HepG2 (cell line): ENCODE data around the gene GPM6B. TPM values are rescaled to one million over a fixed set of nuclear protein-coding genes. Genes with fewer than 3 reads are reported as not detected.
A peak's percentile ranks its signal among the peaks of the same experiment; 100 is the strongest.

Source experiments
- ATAC-seq: fragments of 200-7000 bp; cut with Tn5 transposase; 3 replicates; pipeline ENCODE4 v1.9.1; 2020; ENCODE audit warnings: mild to moderate bottlenecking, moderate library complexity
- BruUV-seq: library from RNA; stranded (reverse); fragments of 400-500 nt; replicated peaks from 2 replicates; lab custom pipeline; 2021; lab: Mats Ljungman, UMichigan
- CTCF ChIA-PET: fragments of 300-600 bp; formaldehyde crosslinking; extraction: SDS; loops from one replicate; lab custom pipeline; 2021; ENCODE audit warnings: low total read pairs, inconsistent platforms, low intra/inter-chr PET ratio; lab: Yijun Ruan, JAX
- POLR2A ChIA-PET: fragments of 350-600 bp; sonication (Branson Sonifier 250); formaldehyde crosslinking; loops from one replicate; lab custom pipeline; 2020; ENCODE audit warnings: antibody characterized with exemption, inconsistent platforms; lab: Yijun Ruan, JAX
- DNase-seq: peaks from one replicate; pipeline ENCODE4 v3.0.0-alpha.2; 2015; ENCODE audit warnings: low spot score
- FAIRE-seq: peaks from 3 replicates; lab custom pipeline; 2011; peaks lifted over from hg19 to GRCh38; lab: Jason Lieb, UNC
- H2AFZ ChIP-seq: one replicate; pipeline ENCODE4 v1.6.1; 2011; ENCODE audit warnings: low read length, inconsistent platforms
- H3K27ac ChIP-seq: fragments of 300-600 bp; 3 replicates; pipeline ENCODE4 v1.8.0; 2011; ENCODE audit warnings: mixed run types, mild to moderate bottlenecking, mixed read lengths, low read length, inconsistent platforms; ENCODE audit not compliant: insufficient read depth; ENCODE audit errors: extremely low read length
- H3K27me3 ChIP-seq, 2 experiments: fragments of 200-600 bp in 1 of 2; 2 replicates in 1 of 2; 3 replicates in 1 of 2; pipeline versions ENCODE4 v1.6.0 to v1.8.0; 2011; ENCODE audit warnings: low read length in 2 of 2, mild to moderate bottlenecking in 2 of 2, moderate library complexity in 2 of 2, inconsistent platforms in 1 of 2; ENCODE audit not compliant: insufficient read depth in 2 of 2, control insufficient read depth in 1 of 2
- H3K36me3 ChIP-seq, 2 experiments: fragments of 200-600 bp in 1 of 2; replicated peaks in 1 of 2; 2 replicates in 1 of 2; 3 replicates in 1 of 2; pipeline versions ENCODE4 v1.5.1 to v1.8.0; 2011; ENCODE audit warnings: low read length in 2 of 2, inconsistent platforms in 1 of 2; ENCODE audit not compliant: insufficient read depth in 2 of 2, control insufficient read depth in 1 of 2
- H3K4me1 ChIP-seq: 2 replicates; pipeline ENCODE4 v1.5.1; 2012; ENCODE audit warnings: low read length, inconsistent platforms; ENCODE audit not compliant: insufficient read depth
- H3K4me2 ChIP-seq: 2 replicates; pipeline ENCODE4 v1.6.0; 2011; ENCODE audit warnings: low read depth, low read length, inconsistent platforms
- H3K4me3 ChIP-seq, 3 experiments: fragments of 200-600 bp in 1 of 3; sonication (generic), shearing (Covaris generic) in 1 of 3; replicated peaks in 1 of 3; 2 replicates each; pipeline ENCODE4 v1.5.1; 2011 to 2016; ENCODE audit warnings: low read length in 3 of 3, inconsistent platforms in 2 of 3, low read depth in 2 of 3, mild to moderate bottlenecking in 2 of 3, control low read depth in 1 of 3, mixed read lengths in 1 of 3; ENCODE audit not compliant: insufficient read depth in 1 of 3
- H3K79me2 ChIP-seq: one replicate; pipeline ENCODE4 v1.6.1; 2011; ENCODE audit warnings: low read length, inconsistent platforms; ENCODE audit not compliant: insufficient read depth
- H3K9ac ChIP-seq: 2 replicates; pipeline ENCODE4 v1.6.0; 2011; ENCODE audit warnings: mild to moderate bottlenecking, low read depth, low read length, inconsistent platforms; ENCODE audit not compliant: insufficient read depth
- H3K9me3 ChIP-seq: 2 replicates; pipeline ENCODE4 v1.5.1; 2012; ENCODE audit warnings: mild to moderate bottlenecking, low read length
- H4K20me1 ChIP-seq: 2 replicates; pipeline ENCODE4 v1.6.0; 2011; ENCODE audit warnings: inconsistent platforms, mild to moderate bottlenecking, low read length, moderate library complexity; ENCODE audit not compliant: insufficient read depth
- AGO1 ChIP-seq: fragments of 200-400 bp; formaldehyde crosslinking; IDR thresholded peaks from 2 replicates; pipeline ENCODE4 v1.6.1; 2017; ENCODE audit warnings: mild to moderate bottlenecking, low read depth, low read length, moderate library complexity; ENCODE audit not compliant: poor library complexity, severe bottlenecking
- CREB1 ChIP-seq, 2 experiments: fragments of 450-650 bp in 1 of 2; IDR thresholded peaks; 2 replicates each; pipeline ENCODE4 v1.6.1; 2016 to 2017; ENCODE audit warnings: control low read depth in 1 of 2, mild to moderate bottlenecking in 1 of 2, missing compliant biosample characterization in 1 of 2, missing genetic modification characterization in 1 of 2
- CREM ChIP-seq, 2 experiments: sonication (generic) in 1 of 2; formaldehyde crosslinking in 1 of 2; IDR thresholded peaks; 2 replicates each; pipeline versions ENCODE4 v1.4.0 to v1.6.1; 2016 to 2020; ENCODE audit warnings: antibody characterized with exemption in 1 of 2, mild to moderate bottlenecking in 1 of 2, missing genetic modification reagents in 1 of 2
- PHF21A ChIP-seq: sonication (generic); formaldehyde crosslinking; IDR thresholded peaks from 2 replicates; pipeline ENCODE4 v1.5.0; 2020; ENCODE audit warnings: mild to moderate bottlenecking, missing genetic modification reagents
- RBFOX2 ChIP-seq: fragments of 200-400 bp; formaldehyde crosslinking; IDR thresholded peaks from 2 replicates; pipeline ENCODE4 v1.6.1; 2017; ENCODE audit warnings: low read depth, mild to moderate bottlenecking, low read length
- YEATS2 ChIP-seq: sonication (generic); formaldehyde crosslinking; IDR thresholded peaks from 2 replicates; pipeline ENCODE4 v1.4.0; 2020; ENCODE audit warnings: missing genetic modification reagents, borderline replicate concordance
- ZBTB40 ChIP-seq, 2 experiments: fragments of 450-650 bp in 1 of 2; sonication (generic) in 1 of 2; formaldehyde crosslinking in 1 of 2; IDR thresholded peaks; 2 replicates each; pipeline versions ENCODE4 v1.6.1 to v1.8.0; 2016 to 2022; ENCODE audit warnings: antibody characterized with exemption in 1 of 2, mild to moderate bottlenecking in 1 of 2, missing genetic modification reagents in 1 of 2
- ZNF205 ChIP-seq: IDR thresholded peaks from 2 replicates; pipeline ENCODE4 v1.6.1; 2018; ENCODE audit warnings: missing biosample characterization, missing genetic modification reagents
- WGBS: methylation state at CpG from one replicate; pipeline ENCODE4 v1.1.6; 2017; ENCODE audit warnings: low lambda C conversion rate; 5-methylcytosine and 5-hydroxymethylcytosine counted together
- in situ Hi-C: cut with HindIII; loops from 2 replicates; pipeline ENCODE4 v1.10.0; 2017; ENCODE audit warnings: low pct_unique_long_range_greater_than_20kb; ENCODE audit not compliant: extremely low pct_ligation_motif_present
- intact Hi-C: fragments of 100-400 bp; cut with micrococcal nuclease; formaldehyde crosslinking; loops from one replicate; pipeline ENCODE4 v1.10.0; 2022; ENCODE audit not compliant: unreplicated experiment
- polyA plus RNA-seq, 8 experiments: library from polyadenylated mRNA; depleted of rRNA in 3 of 8; stranded (reverse) in 7 of 8; unstranded in 1 of 8; fragments of >200 nt; fragmentation: Illumina TruSeq in 4 of 8; extraction: Trizol in 4 of 8; gene quantifications; 2 replicates each; pipeline versions ENCODE4 v1.2.1 to v1.2.3, GENCODE V29; 2011 to 2016; ENCODE audit warnings: low read depth in 4 of 8, missing spikeins in 1 of 8, mixed read lengths in 1 of 8; ENCODE audit not compliant: insufficient read depth in 1 of 8
- total RNA-seq, 5 experiments: library from RNA; depleted of rRNA; stranded (reverse); fragments of >200 nt; fragmentation: Illumina TruSeq; extraction: Trizol; gene quantifications; 2 replicates each; pipeline ENCODE4 v1.2.3, GENCODE V29; 2016; ENCODE audit warnings: low read depth in 1 of 5

The GPM6B gene
- total and polyA plus RNA-seq, 2 of the 13 experiments (the other 11 are each of a cell fraction or from before 2014, with no cell fraction given), result not detected

- in situ Hi-C loops (no loop called here), intact Hi-C loops (loop anchor here (2.0 to 10.0 kb wide), 2 partner anchors 46 to 230 kb away; partner anchors contain the start of gene RAB9A)
- Histone ChIP-seq H3K9me3 (no peaks in the 10 kb centered on the region), H3K4me1 (peaks cover 15% of the 10 kb centered on the region), H2AFZ (peak within 1 kb of the TSS; percentile 69), H3K27ac (peak within 1 kb of the TSS; percentile 88), H3K4me3 (peak within 1 kb of the TSS; percentile 72 to 79 (median 79)), H3K9ac (peak within 1 kb of the TSS; percentile 85), H3K4me2 (peak within 1 kb of the TSS; percentile 81), H4K20me1 (no peaks in the 10 kb centered on the region), H3K36me3 (no peaks in the 10 kb centered on the region), H3K27me3 (no peaks in the 10 kb centered on the region; a peak in 1 of 5 replicates), H3K79me2 (peaks cover 19% of the 10 kb centered on the region)
- ChIA-PET POLR2A (interaction anchor here (0.6 to 1.8 kb wide), 14 partner anchors 8 to 1535 kb away, joined by 3 to 13 read pairs (median 4); partner anchors contain the start of genes ASB9, GEMIN8, RAB9A and TCEANC), CTCF (no interaction called here)
- ATAC-seq, result peak; percentile 99
- no TSS peak for BruUV-seq
- WGBS, result 0% methylated on average over 3 of the region's 75 CpGs
- FAIRE-seq, result peak; percentile 93
- peak; percentile 88 for DNase-seq
- TF ChIP-seq PHF21A (0 out of 2 replicates have a peak, but pooled peaks have one; percentile 28), AGO1 (peak; percentile 33), CREB1 (IDR thresholded peaks at IDR 0.05) (no peak), CREB1 (CRISPR knock-in tag; IDR thresholded peaks at IDR 0.05) (peak; percentile 33; the same call in 1 of the 2 replicates), ZBTB40 (IDR thresholded peaks at IDR 0.05) (no peak), ZBTB40 (CRISPR knock-in tag; IDR thresholded peaks at IDR 0.05) (peak; percentile 81), CREM (IDR thresholded peaks at IDR 0.05) (peak; percentile 21; the same call in 1 of the 2 replicates), CREM (CRISPR knock-in tag; IDR thresholded peaks at IDR 0.05) (no peak), ZNF205 (CRISPR knock-in tag) (no peak), RBFOX2 (peak; percentile 67), YEATS2 (CRISPR knock-in tag) (peak; percentile 90)
Observed at GRCh38 chrX:13734278-13735172, 82.4 kb downstream of the GPM6B start, which contains the start of the genes OFD1 and TRAPPC2. Gene OFD1, plus strand, starts transcription at chrX:13734748. Its CDS starts 324 bp downstream, at chrX:13735072. Gene TRAPPC2, minus strand, starts transcription at chrX:13734620. Its CDS starts 14,657 bp downstream, at chrX:13719963.
